GM18508 (cell line): ENCODE results near the gene USP14.
"Not testable (repeated sequence)": the region's sequence is repeated elsewhere in the genome, so short reads cannot be mapped to it uniquely, and the experiment has no call there.

ENCODE experiments used
- ATAC-seq: cut with Tn5 transposase; IDR thresholded peaks from one replicate; pipeline ENCODE4 v1.9.1; 2021; ENCODE audit warnings: moderate number of reproducible peaks; ENCODE audit not compliant: insufficient read depth, unreplicated experiment

USP14 gene

GRCh38 chr18:158128-159036 is at the start of gene USP14:
USP14 (plus strand) TSS chr18:158557; CDS start chr18:158699, 142 bp downstream.
- ATAC-seq, result peak; percentile 82

GRCh38 chr18:108665-109063 is 49.7 kb upstream of the USP14 start:
- ATAC-seq, result not testable (repeated sequence)

- ATAC-seq, result not testable (repeated sequence)
Measured at GRCh38 chr18:109130-109921, 49.0 kb upstream of the USP14 start.

- ATAC-seq, result not testable (repeated sequence)
Measured at GRCh38 chr18:109922-110261, 48.5 kb upstream of the USP14 start.

- ATAC-seq, result not testable (repeated sequence)
Measured at GRCh38 chr18:110351-111201, 47.8 kb upstream of the USP14 start.

- ATAC-seq, result no peak
Measured at GRCh38 chr18:111306-112014, 46.9 kb upstream of the USP14 start.

GRCh38 chr18:112015-112733 is 46.2 kb upstream of the USP14 start:
- ATAC-seq, result not testable (repeated sequence)

GRCh38 chr18:120539-121260 is 37.7 kb upstream of the USP14 start:
- ATAC-seq, result not testable (repeated sequence)

GRCh38 chr18:135045-135444 is 23.3 kb upstream of the USP14 start:
- ATAC-seq, result no peak

GRCh38 chr18:136433-136832 is 21.9 kb upstream of the USP14 start:
- ATAC-seq, result no peak

GRCh38 chr18:137327-137726 is 21.0 kb upstream of the USP14 start:
- ATAC-seq, result no peak

- no peak for ATAC-seq
Measured at GRCh38 chr18:140670-141266, 17.6 kb upstream of the USP14 start.

GRCh38 chr18:142624-143296 is 15.6 kb upstream of the USP14 start:
- ATAC-seq, result not testable (repeated sequence)

GRCh38 chr18:148841-149240 is 9.5 kb upstream of the USP14 start:
- no peak for ATAC-seq

- no peak for ATAC-seq
Measured at GRCh38 chr18:154151-154550, 4.2 kb upstream of the USP14 start.

GRCh38 chr18:155688-156087 is 2.7 kb upstream of the USP14 start:
- ATAC-seq, result no peak

- no peak for ATAC-seq
Measured at GRCh38 chr18:156514-157230, 1.7 kb upstream of the USP14 start.
